HG03439 (cell line): ENCODE results near the gene IGF2BP1.
"Not testable (repeated sequence)": the region's sequence is repeated elsewhere in the genome, so short reads cannot be mapped to it uniquely, and the experiment has no call there.

ENCODE experiments used
- ATAC-seq: cut with Tn5 transposase; IDR thresholded peaks from one replicate; pipeline ENCODE4 v1.9.1; 2021; ENCODE audit warnings: mild to moderate bottlenecking, moderate library complexity; ENCODE audit not compliant: unreplicated experiment

IGF2BP1 gene

GRCh38 chr17:49086649-49087048, 89.5 kb downstream of the IGF2BP1 start:
- ATAC-seq = no peak

- no peak for ATAC-seq
Observed at GRCh38 chr17:49089094-49089493, 91.9 kb downstream of the IGF2BP1 start.

- no peak for ATAC-seq
Observed at GRCh38 chr17:49090878-49091594, 93.9 kb downstream of the IGF2BP1 start.

GRCh38 chr17:49093131-49093530, 95.9 kb downstream of the IGF2BP1 start:
- ATAC-seq = no peak

- ATAC-seq = no peak
Observed at GRCh38 chr17:49100601-49101000, 103.4 kb downstream of the IGF2BP1 start.

- ATAC-seq = no peak
Observed at GRCh38 chr17:49101054-49101534, 103.9 kb downstream of the IGF2BP1 start.

- not testable (repeated sequence) for ATAC-seq
Observed at GRCh38 chr17:49103360-49103759, 106.2 kb downstream of the IGF2BP1 start.

- ATAC-seq = no peak
Observed at GRCh38 chr17:49104511-49105074, 107.4 kb downstream of the IGF2BP1 start.
